Endothelial cell of umbilical vein (primary cell): ENCODE data around the gene EXD1. TPM values are rescaled to one million over a fixed set of nuclear protein-coding genes. Genes with fewer than 3 reads are reported as not detected.

Experiments
- Bru-seq: library from RNA; stranded (reverse); fragments of 400-500 nt; gene quantifications from one replicate; lab custom pipeline; 2021; lab: Mats Ljungman, UMichigan
- BruChase-seq, 2 experiments: library from RNA; stranded (reverse); fragments of 400-500 nt; gene quantifications; one replicate each; lab custom pipeline; 2021; lab: Mats Ljungman, UMichigan
- BruUV-seq: library from RNA; stranded (reverse); fragments of 400-500 nt; replicated peaks from 2 replicates; lab custom pipeline; 2021; lab: Mats Ljungman, UMichigan
- CTCF ChIA-PET: fragments of 300-600, 350-600 bp; sonication (Branson Sonifier 250); formaldehyde crosslinking; loops from one replicate; lab custom pipeline; 2021; ENCODE audit warnings: antibody characterized with exemption, inconsistent platforms; lab: Charles Lee
- POLR2A ChIA-PET: fragments of 300-600, 350-600 bp; sonication (Branson Sonifier 250); formaldehyde crosslinking; loops from one replicate; lab custom pipeline; 2021; ENCODE audit warnings: antibody characterized with exemption, inconsistent platforms; lab: Charles Lee
- DNase-seq: peaks from one replicate; pipeline ENCODE4 v3.0.0-alpha.2; 2011; ENCODE audit warnings: low read depth, low spot score
- FAIRE-seq: peaks from 2 replicates; lab custom pipeline; 2011; peaks lifted over from hg19 to GRCh38; lab: Jason Lieb, UNC
- H2AFZ ChIP-seq: 2 replicates; pipeline ENCODE4 v1.6.0; 2012; ENCODE audit warnings: low read depth, low read length, control low read depth, inconsistent platforms
- H3K27ac ChIP-seq: 2 replicates; pipeline ENCODE4 v1.5.1; 2011; ENCODE audit warnings: low read depth, mild to moderate bottlenecking, control low read depth, low read length, moderate library complexity; ENCODE audit not compliant: insufficient read depth
- H3K27me3 ChIP-seq, 2 experiments: 2 replicates each; pipeline versions ENCODE4 v1.6.0 to v1.6.1; 2011; ENCODE audit warnings: low read length in 2 of 2, mixed read lengths in 1 of 2; ENCODE audit not compliant: control insufficient read depth in 2 of 2, insufficient read depth in 2 of 2
- H3K36me3 ChIP-seq, 2 experiments: 2 replicates in 1 of 2; 3 replicates in 1 of 2; pipeline ENCODE4 v1.5.1; 2011; ENCODE audit warnings: low read length in 2 of 2, mild to moderate bottlenecking in 1 of 2, moderate library complexity in 1 of 2; ENCODE audit not compliant: control insufficient read depth in 2 of 2, insufficient read depth in 2 of 2; ENCODE audit errors: extremely low read depth in 1 of 2
- H3K4me1 ChIP-seq: 3 replicates; pipeline ENCODE4 v1.5.1; 2011; ENCODE audit warnings: mild to moderate bottlenecking, low read length; ENCODE audit not compliant: control insufficient read depth, insufficient read depth; ENCODE audit errors: extremely low read depth
- H3K4me2 ChIP-seq: 2 replicates; pipeline ENCODE4 v1.6.1; 2011; ENCODE audit warnings: low read length, control low read depth, mixed read lengths; ENCODE audit not compliant: insufficient read depth
- H3K4me3 ChIP-seq, 3 experiments: fragments of 200-600 bp in 1 of 3; sonication (generic), shearing (Covaris generic) in 1 of 3; replicated peaks in 1 of 3; 2 replicates each; pipeline ENCODE4 v1.5.1; 2011 to 2016; ENCODE audit warnings: control low read depth in 3 of 3, low read length in 3 of 3, mild to moderate bottlenecking in 2 of 3, inconsistent platforms in 1 of 3, low read depth in 1 of 3, moderate library complexity in 1 of 3; ENCODE audit not compliant: insufficient read depth in 1 of 3
- H3K79me2 ChIP-seq: 2 replicates; pipeline ENCODE4 v1.6.0; 2012; ENCODE audit warnings: low read length, inconsistent platforms; ENCODE audit not compliant: control insufficient read depth, insufficient read depth
- H3K9ac ChIP-seq: replicated peaks from 2 replicates; pipeline ENCODE3; 2011; ENCODE audit warnings: low read length, control low read depth; ENCODE audit not compliant: insufficient read depth; ENCODE audit errors: extremely low read depth
- H3K9me1 ChIP-seq: replicated peaks from 3 replicates; pipeline ENCODE4 v1.6.0; 2011; ENCODE audit warnings: mild to moderate bottlenecking, low read length; ENCODE audit not compliant: control insufficient read depth, insufficient read depth; ENCODE audit errors: extremely low read depth
- H3K9me3 ChIP-seq: replicated peaks from 2 replicates; pipeline ENCODE4 v1.5.1; 2012; ENCODE audit warnings: low read length, inconsistent platforms; ENCODE audit not compliant: control insufficient read depth, insufficient read depth
- H4K20me1 ChIP-seq: replicated peaks from 2 replicates; pipeline ENCODE3; 2011; ENCODE audit warnings: mild to moderate bottlenecking, low read length; ENCODE audit not compliant: control insufficient read depth, insufficient read depth; ENCODE audit errors: extremely low read depth
- CTCF ChIP-seq, 2 donors: IDR thresholded peaks; 1 replicate in 1 of 2; 2 replicates in 1 of 2; pipeline ENCODE4 v1.5.1; 2011; ENCODE audit warnings: low read length in 2 of 2, mild to moderate bottlenecking in 2 of 2, moderate library complexity in 2 of 2, control low read depth in 1 of 2, inconsistent platforms in 1 of 2, low read depth in 1 of 2; ENCODE audit not compliant: insufficient read depth in 1 of 2; ENCODE audit errors: extremely low read depth in 1 of 2
- EZH2 ChIP-seq: IDR thresholded peaks from 2 replicates; pipeline ENCODE4 v1.6.1; 2012; ENCODE audit warnings: borderline replicate concordance, low read depth, mild to moderate bottlenecking, moderate library complexity, low read length, inconsistent platforms; ENCODE audit not compliant: severe bottlenecking
- FOS ChIP-seq: IDR thresholded peaks from 2 replicates; pipeline ENCODE4 v1.6.1; 2011; ENCODE audit warnings: mild to moderate bottlenecking, low read length, moderate library complexity, borderline replicate concordance; ENCODE audit not compliant: insufficient read depth
- GATA2 ChIP-seq: IDR thresholded peaks from 2 replicates; pipeline ENCODE4 v1.7.0; 2011; ENCODE audit warnings: low read depth, mild to moderate bottlenecking, moderate library complexity, mixed read lengths, low read length; ENCODE audit not compliant: insufficient read length, insufficient read depth
- JUN ChIP-seq: IDR thresholded peaks from 2 replicates; pipeline ENCODE4 v1.6.1; 2011; ENCODE audit warnings: borderline replicate concordance, low read depth; ENCODE audit not compliant: insufficient read length, insufficient read depth
- MAX ChIP-seq: IDR thresholded peaks from 2 replicates; pipeline ENCODE4 v1.6.1; 2011; ENCODE audit not compliant: insufficient read depth, insufficient read length
- MYC ChIP-seq: IDR thresholded peaks from one replicate; pipeline ENCODE4 v1.6.1; 2011; ENCODE audit warnings: mild to moderate bottlenecking, low read depth, low read length
- POLR2A ChIP-seq: IDR thresholded peaks from 2 replicates; pipeline ENCODE4 v1.6.1; 2012; ENCODE audit warnings: low read depth, mild to moderate bottlenecking, control low read depth, low read length
- POLR2AphosphoS5 ChIP-seq: IDR thresholded peaks from 2 replicates; pipeline ENCODE4 v1.6.1; 2012; ENCODE audit warnings: low read depth, mild to moderate bottlenecking, control low read depth, low read length, moderate library complexity; ENCODE audit not compliant: insufficient read depth
- dilution Hi-C: fragments of 300-500 bp; cut with MboI; formaldehyde crosslinking; loops from one replicate; pipeline ENCODE4 v1.15.0; 2019; ENCODE audit warnings: low sequenced_read_pairs; ENCODE audit not compliant: extremely low pct_ligation_motif_present
- intact Hi-C: fragments of 100-400 bp; cut with micrococcal nuclease; formaldehyde crosslinking; loops from one replicate; pipeline ENCODE4 v1.10.0; 2022
- long read RNA-seq: library from polyadenylated mRNA; stranded (forward); transcript quantifications from one replicate; pipeline ENCODE4 v2.0.0, GENCODE V29; 2021
- polyA minus RNA-seq, 3 experiments: library from RNA; depleted of rRNA, polyadenylated mRNA; stranded (reverse); fragments of >200 nt; gene quantifications; 1 replicate in 1 of 3; 2 replicates in 2 of 3; pipeline ENCODE4 v1.2.3, GENCODE V29; 2011
- polyA plus RNA-seq, 4 experiments: library from polyadenylated mRNA; depleted of rRNA in 3 of 4; stranded (reverse) in 3 of 4; unstranded in 1 of 4; fragments of >200 nt; gene quantifications; 2 replicates each; pipeline versions ENCODE4 v1.2.1 to v1.2.3, GENCODE V29; 2011 to 2012; ENCODE audit warnings: missing spikeins in 1 of 4
- total RNA-seq: library from RNA; stranded (reverse); gene quantifications from 2 replicates; pipeline ENCODE4 v1.2.3, GENCODE V29; 2021

The EXD1 gene
- total RNA-seq (not detected in 2 replicates), polyA plus RNA-seq (not detected in 2 replicates), polyA minus RNA-seq (not detected in 2 replicates), Bru-seq, nascent RNA (not detected), BruChase-seq, experiment 1, labeled RNA remaining after a 6-hour chase (percentile 3 among the genes with signal in this experiment), BruChase-seq, experiment 2, labeled RNA remaining after a 2-hour chase (percentile 2 among the genes with signal in this experiment)
- polyA plus RNA-seq (2011; cell fraction: cytosol; rRNA removed) = not detected in 2 replicates
- polyA plus RNA-seq (2011; cell fraction: nucleus; rRNA removed) = not detected in 2 replicates
- not detected in 2 replicates for polyA plus RNA-seq (2012)
- polyA minus RNA-seq (2011; cell fraction: cytosol; rRNA and poly(A)+ RNA removed) = not detected
- not detected in 2 replicates for polyA minus RNA-seq (2011; cell fraction: nucleus; rRNA and poly(A)+ RNA removed)
- long read RNA-seq = 0 reads

GRCh38 chr15:41230650-41231421, at the start of gene EXD1, which contains the start of gene CHP1:
Gene EXD1, minus strand, starts transcription at chr15:41230757. Its CDS starts 4,182 bp downstream, at chr15:41226575.
Gene CHP1, plus strand, starts transcription at chr15:41231268. Its CDS starts 115 bp downstream, at chr15:41231383.
- Histone ChIP-seq H3K79me2 (peaks cover 28% of the 10 kb centered on the region), H3K9me3 (no peaks in the 10 kb centered on the region), H3K4me3 (peak within 1 kb of the TSS; percentile 73 to 96 (median 87)), H3K9me1 (no peaks in the 10 kb centered on the region), H3K4me2 (peak within 1 kb of the TSS; percentile 99), H4K20me1 (peaks cover 2% of the 10 kb centered on the region), H3K9ac (peak within 1 kb of the TSS; percentile 82), H3K27ac (peak within 1 kb of the TSS; percentile 71), H3K27me3 (no peaks in the 10 kb centered on the region), H3K36me3 (no peaks in the 10 kb centered on the region), H3K4me1 (peaks cover 15% of the 10 kb centered on the region), H2AFZ (peak within 1 kb of the TSS; percentile 82)
- intact Hi-C loops = loop anchor here (1.0 to 5.0 kb wide), 6 partner anchors 52 to 390 kb away; partner anchors contain the start of genes INO80, NUSAP1 and OIP5
- DNase-seq (peak; percentile 98), FAIRE-seq (peak; percentile 97)
- no TSS peak for BruUV-seq
- dilution Hi-C loops = no loop called here
- TF ChIP-seq JUN (no peak), FOS (peak; percentile 70), POLR2AphosphoS5 (peak; percentile 75), EZH2 (no peak), MAX (peak; percentile 91), MYC (no peak), CTCF (IDR thresholded peaks at IDR 0.05; ENCODE audit: extremely low read depth in 1 of 2, insufficient read depth in 1 of 2, low read depth in 1 of 2, low read length in 2 of 2) (peak; percentile 93 to 98), POLR2A (peak; percentile 67), GATA2 (no peak)
- CTCF ChIA-PET = interaction anchor here (0.6 to 1.4 kb wide), 12 partner anchors 10 to 373 kb away, joined by 3 to 7 read pairs (median 4); partner anchors contain the start of genes NUSAP1 and OIP5
- POLR2A ChIA-PET = interaction anchor here (0.6 to 1.2 kb wide), 2 partner anchors 18 to 19 kb away, joined by 3 to 6 read pairs; no protein-coding TSS in a partner anchor
